ENCODE data around the gene CSNK1D.

Gene CSNK1D

DNA sequence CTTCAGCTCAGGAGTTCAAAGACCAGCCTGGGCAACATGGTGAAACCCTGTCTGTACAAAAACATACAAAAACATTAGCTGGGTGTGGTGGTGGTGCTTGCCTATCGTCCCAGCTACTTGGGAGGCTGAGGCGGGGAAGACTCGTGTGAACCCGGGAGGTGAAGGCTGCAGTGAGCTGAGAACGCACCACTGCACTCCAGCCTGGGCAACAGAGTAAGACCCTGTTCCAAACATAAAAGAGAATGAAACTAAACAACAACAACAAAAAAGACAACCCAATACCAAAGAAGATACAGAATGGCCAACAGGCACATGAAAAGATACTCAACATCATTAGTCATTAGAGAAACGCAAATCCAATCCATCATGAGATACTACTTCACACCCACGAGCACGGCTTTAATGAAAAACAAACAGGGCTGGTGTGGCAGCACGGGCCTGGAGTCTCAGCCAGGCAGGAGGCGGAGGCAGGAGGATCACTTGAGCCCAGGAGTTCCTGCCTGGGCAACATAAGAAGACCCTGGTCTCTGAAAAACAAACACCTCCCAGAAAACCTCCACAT is 52.1 kb downstream of the CSNK1D start:
- H3K4me2 ChIP-seq (ENCODE audit: low read length): no peak overlapping the region
- H3K79me1 ChIP-seq (ENCODE audit: low read length): peaks cover 17% of the 10 kb centered on the region
- H3K4me3 ChIP-seq (ENCODE audit: low read depth, low read length): no peak overlapping the region
- H4K8ac ChIP-seq (ENCODE audit: low read depth, low read length): no peak overlapping the region
- H3K27me3 ChIP-seq (ENCODE audit: insufficient read depth, low read length): no peaks in the 10 kb centered on the region
- H2AK5ac ChIP-seq (ENCODE audit: low read length): no peak overlapping the region
- H3K23ac ChIP-seq (ENCODE audit: low read length): no peak overlapping the region
- no peak overlapping the region for H4K12ac ChIP-seq (ENCODE audit: low read depth, low read length)
- no peak overlapping the region for H2BK5ac ChIP-seq (ENCODE audit: low read depth, low read length, poor library complexity)
- no peak overlapping the region for H4K91ac ChIP-seq (ENCODE audit: low read depth, low read length)
- H2AFZ ChIP-seq (ENCODE audit: insufficient read depth, low read length, poor library complexity): no peak overlapping the region
- no peak overlapping the region for H2BK120ac ChIP-seq (ENCODE audit: insufficient read depth, low read length, poor library complexity)
- H3K27ac ChIP-seq (ENCODE audit: low read depth, low read length): no peak overlapping the region
- no peak overlapping the region for H3K4ac ChIP-seq (ENCODE audit: low read depth, low read length)
- peaks cover 4% of the 10 kb centered on the region for H3K79me2 ChIP-seq (ENCODE audit: control insufficient read depth, insufficient read depth, low read length, poor library complexity)
- H2BK12ac ChIP-seq (ENCODE audit: low read length): no peak overlapping the region
- peaks cover 3% of the 10 kb centered on the region for H3K9me3 ChIP-seq (ENCODE audit: insufficient read depth, low read depth, low read length)
- H3K14ac ChIP-seq (ENCODE audit: low read length): no peak overlapping the region
- peaks cover 20 to 22% of the 10 kb centered on the region in 2 experiments for H3K4me1 ChIP-seq (ENCODE audit: control insufficient read depth in 1 of 2, insufficient read depth in 2 of 2, low read length in 2 of 2)
- H3K18ac ChIP-seq (ENCODE audit: low read length): no peak overlapping the region
- DNase-seq: no peak
- H3K36me3 ChIP-seq (ENCODE audit: control insufficient read depth in 1 of 2, insufficient read depth in 2 of 2, low read length in 2 of 2): no peaks in the 10 kb centered on the region
- no peak overlapping the region for H3K9ac ChIP-seq (ENCODE audit: low read length)
- WGBS (ENCODE audit: extremely low coverage, insufficient coverage, insufficient read length): no CpG with 5 or more reads among the region's 10 CpGs

DNA sequence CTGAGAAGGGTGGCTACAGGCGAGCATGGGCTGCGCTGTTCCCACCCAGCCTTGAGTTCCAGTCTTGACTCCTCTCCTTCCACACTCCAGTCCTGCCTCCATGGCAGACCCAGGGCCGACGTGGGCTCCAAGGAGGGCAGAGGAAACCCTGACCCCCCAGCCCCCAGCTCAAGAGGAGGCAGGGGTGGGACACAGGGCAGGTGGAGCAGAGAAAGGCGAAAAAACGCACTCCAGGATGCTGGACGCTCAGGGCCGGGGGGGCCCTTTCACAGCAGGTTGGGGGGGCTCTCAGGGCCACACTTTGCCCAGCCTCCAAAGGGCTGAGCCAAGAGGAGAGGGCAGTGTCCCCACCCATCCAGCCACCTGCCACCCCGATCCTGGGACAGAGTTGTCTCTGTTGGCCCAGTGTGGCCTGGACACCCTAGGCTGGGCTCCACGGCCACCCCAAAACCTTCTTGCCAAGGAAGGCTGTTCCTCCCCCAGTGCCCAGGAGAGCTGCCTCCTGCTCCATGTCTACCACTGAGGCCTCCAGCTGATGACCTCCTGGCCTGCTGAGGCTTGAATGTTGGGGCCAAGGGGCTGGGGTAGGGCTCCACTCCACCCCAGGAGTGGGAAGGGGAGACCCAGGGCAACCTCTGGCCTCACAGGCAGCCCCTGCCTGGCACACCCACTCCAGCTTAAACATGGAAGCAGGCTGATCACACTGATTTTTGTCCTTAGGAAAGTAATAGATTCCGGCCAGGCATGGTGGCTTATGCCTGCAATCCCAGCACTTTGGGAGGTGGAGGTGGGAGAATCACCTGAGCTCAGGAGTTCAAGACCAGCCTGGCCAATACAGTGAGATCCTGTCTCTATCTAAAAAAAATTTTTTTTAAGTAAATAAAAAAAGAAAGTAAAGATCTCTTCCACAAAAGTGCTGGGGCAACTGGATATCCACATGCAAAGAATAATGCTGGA is 53.5 kb downstream of the CSNK1D start:
- H3K36me3 ChIP-seq (ENCODE audit: control insufficient read depth in 1 of 2, insufficient read depth in 2 of 2, low read length in 2 of 2): no peaks in the 10 kb centered on the region
- H3K79me1 ChIP-seq (ENCODE audit: low read length): peaks cover 17% of the 10 kb centered on the region
- peaks cover 4% of the 10 kb centered on the region for H3K79me2 ChIP-seq (ENCODE audit: control insufficient read depth, insufficient read depth, low read length, poor library complexity)
- no peak overlapping the region for H2AFZ ChIP-seq (ENCODE audit: insufficient read depth, low read length, poor library complexity)
- H3K4me2 ChIP-seq (ENCODE audit: low read length): no peak overlapping the region
- peak overlapping the region; percentile 97 for H4K91ac ChIP-seq (ENCODE audit: low read depth, low read length)
- peaks cover 17 to 20% of the 10 kb centered on the region in 2 experiments for H3K4me1 ChIP-seq (ENCODE audit: control insufficient read depth in 1 of 2, insufficient read depth in 2 of 2, low read length in 2 of 2)
- no peak overlapping the region for H3K9ac ChIP-seq (ENCODE audit: low read length)
- H3K9me3 ChIP-seq (ENCODE audit: insufficient read depth, low read depth, low read length): no peaks in the 10 kb centered on the region
- H3K27me3 ChIP-seq (ENCODE audit: insufficient read depth, low read length): no peaks in the 10 kb centered on the region
- H2BK120ac ChIP-seq (ENCODE audit: insufficient read depth, low read length, poor library complexity): no peak overlapping the region
- H4K8ac ChIP-seq (ENCODE audit: low read depth, low read length): no peak overlapping the region
- H4K12ac ChIP-seq (ENCODE audit: low read depth, low read length): no peak overlapping the region
- peak overlapping the region; percentile 61 for H2AK5ac ChIP-seq (ENCODE audit: low read length)
- no CpG with 5 or more reads among the region's 11 CpGs for WGBS (ENCODE audit: extremely low coverage, insufficient coverage, insufficient read length)
- H3K4ac ChIP-seq (ENCODE audit: low read depth, low read length): no peak overlapping the region
- peak overlapping the region; percentile 38 for H2BK12ac ChIP-seq (ENCODE audit: low read length)
- H3K18ac ChIP-seq (ENCODE audit: low read length): no peak overlapping the region
- H2BK5ac ChIP-seq (ENCODE audit: low read depth, low read length, poor library complexity): peak overlapping the region; percentile 13
- H3K14ac ChIP-seq (ENCODE audit: low read length): no peak overlapping the region
- DNase-seq: no peak
- no peak overlapping the region for H3K4me3 ChIP-seq (ENCODE audit: low read depth, low read length)
- H3K23ac ChIP-seq (ENCODE audit: low read length): no peak overlapping the region
- no peak overlapping the region for H3K27ac ChIP-seq (ENCODE audit: low read depth, low read length)

DNA sequence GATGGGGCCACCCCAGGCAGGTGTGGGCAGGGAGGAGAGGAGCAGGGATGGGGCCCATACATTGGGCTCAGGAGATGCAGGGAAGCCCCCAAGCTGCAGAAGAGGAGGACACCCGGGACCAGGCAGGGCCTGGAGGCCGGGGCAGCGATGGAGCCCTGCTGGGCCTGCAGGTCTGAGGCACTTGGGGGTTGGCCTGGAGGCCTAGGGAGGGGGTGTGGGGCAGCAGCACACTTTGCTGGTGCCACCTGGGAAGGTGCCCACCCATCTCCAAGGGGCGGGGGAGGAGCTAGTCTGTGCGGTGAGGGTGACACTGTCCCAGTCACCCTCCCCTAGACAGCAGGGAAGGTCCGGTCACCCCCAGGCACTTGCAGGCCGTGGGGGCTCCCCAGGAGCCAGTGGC is 54.4 kb downstream of the CSNK1D start:
- Histone ChIP-seq H4K12ac (ENCODE audit: low read depth, low read length) (no peak overlapping the region), H3K4me3 (ENCODE audit: low read depth, low read length) (no peak overlapping the region), H3K23ac (ENCODE audit: low read length) (no peak overlapping the region), H3K79me2 (ENCODE audit: control insufficient read depth, insufficient read depth, low read length, poor library complexity) (peaks cover 4% of the 10 kb centered on the region), H3K36me3 (ENCODE audit: control insufficient read depth in 1 of 2, insufficient read depth in 2 of 2, low read length in 2 of 2) (no peaks in the 10 kb centered on the region), H2BK120ac (ENCODE audit: insufficient read depth, low read length, poor library complexity) (peak overlapping the region; percentile 5), H3K4me2 (ENCODE audit: low read length) (no peak overlapping the region), H3K79me1 (ENCODE audit: low read length) (peaks cover 17% of the 10 kb centered on the region), H3K4ac (ENCODE audit: low read depth, low read length) (no peak overlapping the region), H3K4me1 (ENCODE audit: control insufficient read depth in 1 of 2, insufficient read depth in 2 of 2, low read length in 2 of 2) (peaks cover 17 to 20% of the 10 kb centered on the region in 2 experiments), H3K18ac (ENCODE audit: low read length) (no peak overlapping the region), H3K9ac (ENCODE audit: low read length) (no peak overlapping the region), H4K8ac (ENCODE audit: low read depth, low read length) (no peak overlapping the region), H3K14ac (ENCODE audit: low read length) (no peak overlapping the region), H3K27me3 (ENCODE audit: insufficient read depth, low read length) (no peaks in the 10 kb centered on the region), H2BK5ac (ENCODE audit: low read depth, low read length, poor library complexity) (no peak overlapping the region), H3K9me3 (ENCODE audit: insufficient read depth, low read depth, low read length) (no peaks in the 10 kb centered on the region), H4K91ac (ENCODE audit: low read depth, low read length) (peak overlapping the region; percentile 97), H2AFZ (ENCODE audit: insufficient read depth, low read length, poor library complexity) (no peak overlapping the region), H3K27ac (ENCODE audit: low read depth, low read length) (no peak overlapping the region), H2AK5ac (ENCODE audit: low read length) (peak overlapping the region; percentile 45), H2BK12ac (ENCODE audit: low read length) (peak overlapping the region; percentile 75)
- no peak for DNase-seq
- no CpG with 5 or more reads among the region's 7 CpGs for WGBS (ENCODE audit: extremely low coverage, insufficient coverage, insufficient read length)

DNA sequence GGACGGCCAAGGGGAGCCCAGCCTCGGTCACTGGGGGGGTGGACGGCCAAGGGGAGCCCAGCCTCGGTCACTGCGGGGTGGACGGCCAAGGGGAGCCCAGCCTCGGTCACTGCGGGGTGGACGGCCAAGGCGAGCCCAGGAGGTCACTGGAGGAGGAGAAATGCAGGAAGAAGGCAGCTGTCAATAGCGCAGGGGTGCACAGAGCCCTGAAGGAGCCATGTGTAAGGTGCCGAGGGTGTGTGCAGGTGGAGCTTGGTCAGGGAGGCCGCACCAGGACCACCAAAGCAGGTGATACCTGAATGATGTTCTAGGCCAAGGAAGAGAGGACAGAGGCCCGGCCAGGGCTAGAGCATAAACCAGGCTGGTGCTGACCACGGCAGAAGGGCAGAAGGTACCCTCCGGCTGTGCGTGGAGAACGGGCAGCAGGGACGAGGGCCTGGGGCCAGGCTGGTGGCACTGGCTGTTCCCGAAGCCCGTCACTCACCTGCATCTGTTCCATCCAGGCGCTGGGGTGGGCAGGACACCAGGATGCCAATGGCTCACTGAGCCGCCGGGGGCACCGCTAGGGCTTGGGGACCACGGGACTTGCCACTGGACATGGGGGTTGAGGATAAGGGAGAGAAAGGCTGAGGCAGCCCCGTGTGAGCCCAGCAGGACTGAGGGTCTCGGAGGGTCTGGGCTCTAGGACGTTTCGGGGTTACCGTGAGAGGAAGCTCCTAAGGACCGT is 55.0 kb downstream of the CSNK1D start:
- Histone ChIP-seq H3K14ac (ENCODE audit: low read length) (peak overlapping the region; percentile 54), H4K8ac (ENCODE audit: low read depth, low read length) (no peak overlapping the region), H3K79me1 (ENCODE audit: low read length) (peaks cover 18% of the 10 kb centered on the region), H3K27me3 (ENCODE audit: insufficient read depth, low read length) (no peaks in the 10 kb centered on the region), H3K4me3 (ENCODE audit: low read depth, low read length) (no peak overlapping the region), H3K9ac (ENCODE audit: low read length) (no peak overlapping the region), H2BK12ac (ENCODE audit: low read length) (peak overlapping the region; percentile 75), H3K79me2 (ENCODE audit: control insufficient read depth, insufficient read depth, low read length, poor library complexity) (peaks cover 4% of the 10 kb centered on the region), H2AK5ac (ENCODE audit: low read length) (peak overlapping the region; percentile 92), H2BK120ac (ENCODE audit: insufficient read depth, low read length, poor library complexity) (peak overlapping the region; percentile 43), H3K27ac (ENCODE audit: low read depth, low read length) (no peak overlapping the region), H3K23ac (ENCODE audit: low read length) (no peak overlapping the region), H2BK5ac (ENCODE audit: low read depth, low read length, poor library complexity) (no peak overlapping the region), H4K91ac (ENCODE audit: low read depth, low read length) (peak overlapping the region; percentile 97), H3K4ac (ENCODE audit: low read depth, low read length) (no peak overlapping the region), H3K4me2 (ENCODE audit: low read length) (no peak overlapping the region), H3K4me1 (ENCODE audit: control insufficient read depth in 1 of 2, insufficient read depth in 2 of 2, low read length in 2 of 2) (peaks cover 18 to 22% of the 10 kb centered on the region in 2 experiments), H3K9me3 (ENCODE audit: insufficient read depth, low read depth, low read length) (no peaks in the 10 kb centered on the region), H2AFZ (ENCODE audit: insufficient read depth, low read length, poor library complexity) (no peak overlapping the region), H3K36me3 (ENCODE audit: control insufficient read depth in 1 of 2, insufficient read depth in 2 of 2, low read length in 2 of 2) (no peaks in the 10 kb centered on the region), H3K18ac (ENCODE audit: low read length) (no peak overlapping the region), H4K12ac (ENCODE audit: low read depth, low read length) (no peak overlapping the region)
- DNase-seq: no peak
- no CpG with 5 or more reads among the region's 32 CpGs for WGBS (ENCODE audit: extremely low coverage, insufficient coverage, insufficient read length)
